Measurements from ENCODE around the gene CREG2.

CREG2 gene, protein sequence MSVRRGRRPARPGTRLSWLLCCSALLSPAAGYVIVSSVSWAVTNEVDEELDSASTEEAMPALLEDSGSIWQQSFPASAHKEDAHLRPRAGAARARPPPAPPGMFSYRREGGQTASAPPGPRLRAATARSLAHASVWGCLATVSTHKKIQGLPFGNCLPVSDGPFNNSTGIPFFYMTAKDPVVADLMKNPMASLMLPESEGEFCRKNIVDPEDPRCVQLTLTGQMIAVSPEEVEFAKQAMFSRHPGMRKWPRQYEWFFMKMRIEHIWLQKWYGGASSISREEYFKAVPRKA

GRCh38 chr2:101387151-101387834 lies at the start of gene CREG2:
TSS of gene CREG2 (minus strand) at chr2:101387503. CDS start at chr2:101387457, 46 bp downstream.
- DNase-seq = peak; percentile 55

DNA sequence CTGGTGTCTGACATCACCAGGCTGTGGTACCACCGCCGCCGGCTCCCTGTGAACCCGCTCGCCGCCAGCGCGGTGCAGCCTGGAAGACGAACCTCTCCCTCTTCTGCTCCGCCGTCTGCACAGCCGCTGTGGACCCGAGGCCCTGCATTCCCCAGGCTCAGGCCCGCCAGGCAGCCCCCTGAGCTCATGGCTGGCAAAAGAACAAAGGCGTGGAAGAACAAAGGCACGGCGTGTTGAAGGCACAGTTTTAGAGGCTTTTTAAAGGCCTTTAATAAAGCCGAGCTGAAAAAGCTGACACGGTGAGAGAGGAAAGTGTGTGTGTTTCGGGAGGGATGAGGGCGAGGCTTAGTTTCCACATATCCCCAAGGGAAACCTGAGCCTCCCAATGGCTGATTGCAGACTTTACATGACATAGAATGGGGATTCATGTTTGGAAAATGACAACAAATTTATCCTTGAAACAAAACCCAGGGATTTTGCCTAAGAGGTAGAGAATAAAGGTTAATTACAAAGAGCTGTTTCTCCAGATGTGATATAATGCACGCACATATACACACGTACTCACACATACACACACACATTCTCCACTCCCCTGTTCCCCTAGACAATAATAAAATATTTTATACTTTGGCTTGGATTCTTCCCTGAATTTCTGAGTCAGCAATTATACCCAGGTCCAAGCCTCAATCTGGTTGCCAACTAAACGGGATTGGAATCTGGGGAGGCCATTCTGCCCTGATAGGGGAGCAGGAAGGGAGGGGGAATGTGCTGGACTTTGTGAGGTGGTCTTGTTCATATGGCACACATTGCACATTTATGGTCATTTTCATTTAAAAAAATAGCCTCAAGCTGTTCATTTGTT lies 47.9 kb upstream of the CREG2 start:
- DNase-seq = no peak

DNA sequence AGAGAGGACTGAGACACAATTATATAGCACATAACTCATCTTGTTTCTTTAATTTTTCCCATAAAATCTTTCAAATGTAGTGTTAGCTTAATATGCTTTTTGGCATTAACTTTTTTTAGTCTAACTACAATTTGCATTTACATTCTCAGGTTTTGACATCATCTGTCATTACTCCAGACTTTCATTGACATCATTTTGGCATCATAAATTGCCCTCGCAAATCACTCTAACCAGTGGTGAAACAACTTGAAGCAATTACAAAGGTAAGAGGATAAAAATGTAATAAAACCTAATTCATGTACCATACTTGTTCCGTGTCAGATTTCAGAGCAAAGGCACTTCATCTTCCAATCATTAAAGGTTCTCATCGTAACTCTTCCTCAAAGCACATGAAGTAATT lies 46.2 kb upstream of the CREG2 start:
- DNase-seq = no peak

- DNase-seq = no peak
Observed at GRCh38 chr2:101432411-101433181, 45.3 kb upstream of the CREG2 start.

- no peak for DNase-seq
Observed at GRCh38 chr2:101431486-101431885, 44.2 kb upstream of the CREG2 start.

- no peak for DNase-seq
Observed at GRCh38 chr2:101430156-101430555, 42.9 kb upstream of the CREG2 start.

- DNase-seq = no peak
Observed at GRCh38 chr2:101429453-101429852, 42.1 kb upstream of the CREG2 start.

GRCh38 chr2:101428422-101429176 lies 41.3 kb upstream of the CREG2 start:
- no peak for DNase-seq

- DNase-seq = no peak
Observed at GRCh38 chr2:101427743-101428142, 40.4 kb upstream of the CREG2 start.

GRCh38 chr2:101427240-101427639 lies 39.9 kb upstream of the CREG2 start:
- no peak for DNase-seq

DNA sequence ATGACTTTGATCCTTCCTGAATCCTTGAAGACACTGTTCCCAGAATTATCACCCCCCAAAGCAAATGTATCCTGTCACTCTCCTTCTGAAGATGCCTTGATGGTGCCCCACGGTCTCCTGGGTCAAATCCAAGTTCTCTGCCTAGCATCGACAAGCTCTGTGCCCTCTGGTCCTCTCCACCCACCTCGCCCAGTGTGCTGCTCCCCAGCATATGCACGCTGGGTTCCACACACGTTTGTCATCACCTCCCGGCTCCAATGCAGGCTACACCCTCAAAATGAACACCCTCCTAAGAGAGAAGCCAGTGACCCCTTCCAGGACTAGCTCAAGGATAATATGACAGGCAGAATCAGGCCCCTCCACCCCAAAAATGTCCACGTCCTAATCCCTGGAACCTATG lies 39.5 kb upstream of the CREG2 start:
- no peak for DNase-seq

DNA sequence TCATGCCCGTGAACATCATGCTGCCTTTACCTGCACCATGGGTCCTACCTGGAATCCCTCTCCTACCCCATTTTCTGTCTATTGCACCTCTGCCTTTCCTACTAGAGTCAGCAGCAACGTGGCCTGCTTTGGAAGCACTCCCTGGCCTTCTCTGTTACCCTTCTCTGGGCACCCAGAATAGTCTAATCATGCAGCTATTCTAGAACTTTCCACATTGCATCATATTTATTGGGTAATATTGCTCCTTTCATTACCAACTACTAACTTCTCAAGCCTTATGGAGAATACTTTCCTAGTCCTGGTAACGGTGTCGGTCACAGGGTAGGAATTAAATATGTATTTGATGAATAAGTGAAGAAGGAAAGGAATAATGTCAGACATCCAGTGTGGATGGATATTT lies 33.3 kb upstream of the CREG2 start:
- DNase-seq = no peak

- no peak for DNase-seq
Observed at GRCh38 chr2:101419096-101419663, 31.9 kb upstream of the CREG2 start.

GRCh38 chr2:101418460-101419095 lies 31.3 kb upstream of the CREG2 start:
- no peak for DNase-seq

DNA sequence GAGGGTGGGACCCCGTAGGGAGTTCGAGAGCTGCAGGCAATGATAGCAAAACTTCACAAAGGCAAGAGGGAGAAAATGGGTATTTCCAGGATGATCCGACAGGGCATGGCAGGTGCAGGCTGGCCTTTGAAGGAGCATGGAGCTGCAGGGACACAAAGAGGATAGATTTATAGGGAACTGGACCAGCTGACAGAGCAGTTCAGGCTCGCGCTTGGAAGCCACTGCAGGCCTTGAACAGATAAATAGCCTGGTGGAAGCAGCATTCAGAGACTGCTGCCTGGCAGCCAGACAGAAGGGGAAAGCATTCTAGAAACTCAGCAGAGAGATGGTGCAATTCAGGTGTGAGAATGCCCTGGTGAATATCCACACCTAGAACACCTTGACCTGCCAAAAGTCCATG lies 29.3 kb upstream of the CREG2 start:
- DNase-seq = no peak

GRCh38 chr2:101415884-101416283 lies 28.6 kb upstream of the CREG2 start:
- no peak for DNase-seq

GRCh38 chr2:101415220-101415619 lies 27.9 kb upstream of the CREG2 start:
- DNase-seq = no peak

DNA sequence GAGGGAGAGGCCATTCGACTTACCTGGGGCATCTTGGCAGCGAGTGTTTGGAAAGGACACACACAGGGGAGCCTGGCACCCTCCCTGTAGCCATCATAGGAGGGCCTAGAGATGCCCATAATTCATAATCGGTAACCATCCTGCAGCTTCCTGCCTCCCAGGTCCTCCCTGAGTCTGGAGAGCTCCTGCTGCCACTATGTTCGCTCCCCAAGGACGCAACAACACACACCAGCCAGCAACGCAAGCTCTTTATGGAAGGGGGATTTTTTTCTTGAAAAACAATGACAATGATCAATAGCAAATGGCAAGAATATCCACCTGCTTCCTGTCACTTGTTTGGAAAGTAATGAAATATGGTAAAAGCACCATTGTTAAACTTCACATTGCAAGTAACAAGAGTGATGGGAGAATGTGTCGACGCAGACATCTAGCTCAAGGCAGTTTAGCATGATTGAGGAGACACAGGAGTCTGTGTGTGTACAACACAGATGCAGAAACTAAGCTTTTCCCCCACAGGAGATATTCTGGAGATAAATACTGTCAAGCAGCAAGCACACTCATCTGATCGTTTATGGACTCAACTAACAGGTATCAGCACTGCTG lies 24.9 kb upstream of the CREG2 start:
- no peak for DNase-seq

DNA sequence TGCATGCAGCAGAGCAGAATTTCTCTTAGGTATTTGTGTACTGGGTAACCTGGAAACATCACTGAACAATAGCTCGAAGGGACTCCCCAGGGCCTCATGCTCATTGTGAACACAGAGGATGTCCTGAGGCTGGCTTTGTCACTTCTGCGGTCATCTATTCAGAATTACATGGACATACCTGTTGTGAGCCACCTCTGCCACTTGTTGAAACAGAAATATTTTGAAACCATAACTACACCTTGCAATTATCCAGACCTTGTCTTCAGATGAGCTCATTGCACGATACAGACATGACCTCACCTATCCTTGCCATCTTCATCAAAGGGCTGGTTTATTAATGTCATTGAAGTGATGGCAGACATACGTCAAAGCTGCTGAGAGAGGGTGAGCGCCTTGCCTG lies 23.4 kb upstream of the CREG2 start:
- no peak for DNase-seq

DNA sequence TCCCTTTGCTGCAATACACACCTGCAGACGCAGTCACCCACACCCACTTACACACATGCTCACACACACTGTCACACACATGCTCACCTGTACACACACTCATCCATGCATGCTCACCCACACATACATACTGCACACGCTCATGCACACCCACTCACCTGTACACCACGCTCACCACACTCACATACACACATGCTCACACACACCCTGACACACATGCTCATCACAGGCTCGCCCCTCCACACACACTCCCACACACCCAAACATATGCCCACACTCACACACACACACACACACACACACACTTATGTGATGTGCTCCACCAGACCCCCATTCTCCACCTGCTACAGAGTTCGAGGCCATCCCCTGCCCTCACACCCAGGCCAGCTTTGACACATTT lies 22.8 kb upstream of the CREG2 start:
- DNase-seq = no peak

GRCh38 chr2:101409699-101410098 lies 22.4 kb upstream of the CREG2 start:
- DNase-seq = no peak

All from T1000 (cell line).